T-helper 9 cell (primary cell): ENCODE data around the gene FTH1.

Experiments used
- DNase-seq: peaks from one replicate; pipeline ENCODE4 v3.0.0-alpha.2; 2020

Gene FTH1

GRCh38 chr11:61914471-61915171 is 52.8 kb downstream of the FTH1 start:
- DNase-seq = no peak
